Adrenal gland (tissue), 12 donors: ENCODE results near the gene SLC16A10. TPM values are rescaled to one million over a fixed set of nuclear protein-coding genes. Genes with fewer than 3 reads are reported as not detected.

Experiments
- DNase-seq, 7 donors: peaks; one replicate each; pipeline ENCODE4 v3.0.0-alpha.2; 2019 to 2020
- H3K27ac ChIP-seq, 5 donors: fragments of 200-600 bp; sonication (generic) in 4 of 5; 1 replicate in 3 of 5; 2 replicates in 2 of 5; pipeline versions ENCODE4 v1.5.1 to v1.8.0; 2016 to 2020; ENCODE audit warnings: mild to moderate bottlenecking in 1 of 5
- H3K27me3 ChIP-seq: fragments of 200-600 bp; 2 replicates; pipeline ENCODE4 v1.8.0; 2021
- H3K36me3 ChIP-seq, 2 donors: fragments of 200-600 bp; replicated peaks in 1 of 2; 1 replicate in 1 of 2; 2 replicates in 1 of 2; pipeline versions ENCODE4 v1.5.1 to v1.8.0; 2018 to 2022
- H3K4me1 ChIP-seq, 2 donors: fragments of 200-600 bp; replicated peaks in 1 of 2; 1 replicate in 1 of 2; 2 replicates in 1 of 2; pipeline versions ENCODE4 v1.5.1 to v1.8.0; 2018 to 2021
- H3K4me3 ChIP-seq, 4 donors: fragments of 200-600 bp; sonication (generic) in 3 of 4; one replicate each; pipeline ENCODE4 v1.5.1; 2016 to 2018
- H3K9me3 ChIP-seq, 3 donors: fragments of 200-600 bp; sonication (generic) in 1 of 3; replicated peaks in 1 of 3; 1 replicate in 2 of 3; 2 replicates in 1 of 3; pipeline versions ENCODE4 v1.5.1 to v1.8.0; 2016 to 2021
- CTCF ChIP-seq, 6 experiments: fragments of 450-650 bp in 4 of 6; fragments of 200-600 bp in 2 of 6; sonication (generic) in 1 of 6; IDR thresholded peaks; 1 replicate in 5 of 6; 2 replicates in 1 of 6; pipeline versions ENCODE4 v1.5.1 to v1.8.0; 2016 to 2021; ENCODE audit warnings: antibody characterized with exemption in 6 of 6, mild to moderate bottlenecking in 2 of 6, moderate library complexity in 1 of 6
- POLR2A ChIP-seq, 2 donors: fragments of 450-650 bp; IDR thresholded peaks; one replicate each; pipeline ENCODE4 v1.6.1; 2017; ENCODE audit warnings: antibody characterized with exemption in 2 of 2, mild to moderate bottlenecking in 2 of 2, moderate library complexity in 1 of 2
- WGBS, 4 donors: extraction: QIAGEN DNeasy Blood & Tissue Kit in 2 of 4; methylation state at CpG; one replicate each; pipeline versions ENCODE4 v1.1.5 to v1.1.7; 2013 to 2017; 5-methylcytosine and 5-hydroxymethylcytosine counted together
- intact Hi-C, 2 donors: fragments of 100-400 bp; cut with DNase I; formaldehyde crosslinking; loops; one replicate each; pipeline versions ENCODE4 v1.14.1 to v1.15.0; 2022 to 2023
- polyA plus RNA-seq, 3 donors: library from polyadenylated mRNA; stranded (reverse); fragments of 200-250 nt in 2 of 3; fragments of 350-450 nt in 1 of 3; fragmentation: Illumina TruSeq in 1 of 3; extraction: RNeasy Lipid Tissue Mini Kit (QIAGEN cat#74804) in 1 of 3; gene quantifications; one replicate each; pipeline ENCODE4 v1.2.3, GENCODE V29; 2013 to 2014
- total RNA-seq, 9 donors: library from RNA; depleted of rRNA in 4 of 9; stranded (reverse); fragments of >200 nt in 4 of 9; fragments of 120-200 nt in 1 of 9; fragmentation: NEBNext Ultra II Directional in 1 of 9; extraction: Animal tissue kit (Norgen Biotek cat#: 25700) in 1 of 9; gene quantifications; one replicate each; pipeline versions ENCODE4 v1.1.0 to v1.2.4, GENCODE V29; 2013 to 2023
- donor health status: healthy with polysubstance abuse.
- donor health status: Bipolar disorder and iron deficiency.
- donor health status: DM: yes; HTN: yes; CAD: no.
- donor health status: DM: no; HTN: no; CAD: no.
- donor health status: DM: no; HTN: no; CAD: no.
- donor health status: DM: yes; HTN: yes; CAD: no.

SLC16A10 gene
- total and polyA plus RNA-seq, 12 donors, result 4.6 to 97.0 (median 24.9) TPM

- peak in 4 of 7 donors; percentile 15 to 30 (median 22) for DNase-seq
- TF ChIP-seq CTCF (IDR thresholded peaks at IDR 0.05) (no peak), POLR2A (IDR thresholded peaks at IDR 0.05) (no peak)
- intact Hi-C loops, result no loop called here
- H3K27ac ChIP-seq, result peak overlapping the region in 2 of 5 donors; percentile 18 to 30
- H3K9me3 ChIP-seq, result no peaks in the 10 kb centered on the region
- no peaks in the 10 kb centered on the region for H3K4me1 ChIP-seq
- 71 to 77% (median 72%) methylated on average over 5 of the region's 5 CpGs for WGBS, 4 donors
- no peaks in the 10 kb centered on the region for H3K36me3 ChIP-seq
- no peak overlapping the region for H3K4me3 ChIP-seq
- H3K27me3 ChIP-seq, result no peaks in the 10 kb centered on the region
Measured at GRCh38 chr6:111076024-111076695, 11.1 kb upstream of the SLC16A10 start.

- no peaks in the 10 kb centered on the region for H3K4me1 ChIP-seq
- H3K4me3 ChIP-seq, result no peak overlapping the region
- no peak for TF ChIP-seq CTCF (IDR thresholded peaks at IDR 0.05)
- no peak for TF ChIP-seq POLR2A (IDR thresholded peaks at IDR 0.05)
- H3K27me3 ChIP-seq, result no peaks in the 10 kb centered on the region
- no peaks in the 10 kb centered on the region for H3K36me3 ChIP-seq
- H3K27ac ChIP-seq, result no peak overlapping the region
- no peaks in the 10 kb centered on the region for H3K9me3 ChIP-seq
- WGBS, 4 donors, result 46 to 60% (median 49%) methylated on average over 5 of the region's 5 CpGs
- intact Hi-C loops, result no loop called here
- DNase-seq, result no peak
Measured at GRCh38 chr6:111080698-111081097, 6.6 kb upstream of the SLC16A10 start.

- Histone ChIP-seq H3K4me3 (peak overlapping the region in 3 of 4 donors; percentile 4 to 78 (median 57)), H3K27ac (peak overlapping the region in 1 of 5 donors; percentile 80), H3K36me3 (no peaks in the 10 kb centered on the region), H3K27me3 (no peaks in the 10 kb centered on the region), H3K9me3 (no peaks in the 10 kb centered on the region), H3K4me1 (peaks cover 6 to 22% of the 10 kb centered on the region in 2 donors)
- DNase-seq, result no peak
- 17 to 21% (median 19%) methylated on average over 5 of the region's 5 CpGs for WGBS, 4 donors
- intact Hi-C loops, result no loop called here
- TF ChIP-seq POLR2A (IDR thresholded peaks at IDR 0.05) (no peak), CTCF (IDR thresholded peaks at IDR 0.05) (no peak)
Measured at GRCh38 chr6:111086685-111087084, 618 bp upstream of the SLC16A10 start.

GRCh38 chr6:111087871-111088667, 766 bp downstream of the SLC16A10 start:
- 1% methylated on average over 15 to 54 of the region's 54 CpGs for WGBS, 4 donors
- peak; percentile 42 to 66 (median 55) for DNase-seq
- intact Hi-C loops, result no loop called here
- Histone ChIP-seq H3K27me3 (no peaks in the 10 kb centered on the region), H3K9me3 (no peaks in the 10 kb centered on the region), H3K36me3 (no peaks in the 10 kb centered on the region), H3K27ac (peak overlapping the region in 3 of 5 donors; percentile 49 to 80 (median 57)), H3K4me3 (peak overlapping the region; percentile 38 to 78 (median 57)), H3K4me1 (peaks cover 6 to 22% of the 10 kb centered on the region in 2 donors)
- TF ChIP-seq POLR2A (IDR thresholded peaks at IDR 0.05) (peak in 1 of 2 donors; percentile 35), CTCF (IDR thresholded peaks at IDR 0.05) (no peak)
